K562 (cell line): ENCODE data around the gene ROBO1. TPM values are rescaled to one million over a fixed set of nuclear protein-coding genes. Genes with fewer than 3 reads are reported as not detected.

ENCODE experiments used
- ELF1 ChIP-seq: fragments of 200-800 bp; sonication (Bioruptor generic); IDR thresholded peaks from 2 replicates; pipeline ENCODE4 v1.6.1; 2016; ENCODE audit warnings: missing genetic modification characterization, missing compliant biosample characterization
- KDM1A ChIP-seq, 2 experiments: fragments of 450-650 bp; IDR thresholded peaks; 2 replicates each; pipeline ENCODE4 v1.6.1; 2016; ENCODE audit warnings: mild to moderate bottlenecking in 2 of 2
- ZNF57 ChIP-seq: fragments of 450-650 bp; formaldehyde crosslinking; IDR thresholded peaks from 2 replicates; pipeline ENCODE4 v1.4.0; 2020; ENCODE audit warnings: mild to moderate bottlenecking, moderate library complexity
- ZNF830 ChIP-seq: fragments of 250-450 bp; sonication (Bioruptor Pico); IDR thresholded peaks from 2 replicates; pipeline ENCODE4 v1.5.0; 2021; ENCODE audit warnings: mild to moderate bottlenecking
- polyA plus RNA-seq, 8 experiments: library from polyadenylated mRNA; depleted of rRNA in 4 of 8; stranded (reverse) in 5 of 8; unstranded in 3 of 8; fragments of >200 nt; fragmentation: Nextera tagmentation in 2 of 8; fragmentation: Illumina TruSeq in 1 of 8; extraction: Ambion mirVana in 2 of 8; extraction: Trizol in 1 of 8; gene quantifications; 2 replicates each; pipeline versions ENCODE4 v1.2.1 to v1.2.3, GENCODE V29; 2011 to 2014; ENCODE audit warnings: inconsistent platforms in 1 of 8, missing spikeins in 1 of 8
- total RNA-seq, 7 experiments: library from RNA; depleted of rRNA in 6 of 7; stranded (reverse); fragments of >200 nt in 6 of 7; fragmentation: Illumina TruSeq in 2 of 7; extraction: Trizol in 2 of 7; gene quantifications; 2 replicates each; pipeline versions ENCODE4 v1.2.1 to v1.2.3, GENCODE V29; 2011 to 2021; ENCODE audit warnings: low replicate concordance in 1 of 7
- TF ChIP-seq, protein P1 (sequence below): sonication (generic); formaldehyde crosslinking; IDR thresholded peaks from 2 replicates; pipeline ENCODE4 v1.8.0; 2022; ENCODE audit warnings: mild to moderate bottlenecking, missing genetic modification reagents, borderline replicate concordance
- TF ChIP-seq, protein P2 (sequence below): sonication (generic); formaldehyde crosslinking; IDR thresholded peaks from 2 replicates; pipeline ENCODE4 v1.8.0; 2023; ENCODE audit warnings: mild to moderate bottlenecking, missing genetic modification reagents
- TF ChIP-seq, protein P3 (sequence below): fragments of 200-800 bp; sonication (Bioruptor generic); IDR thresholded peaks from 2 replicates; pipeline ENCODE4 v1.6.1; 2017; ENCODE audit warnings: missing genetic modification characterization, missing compliant biosample characterization
- TF ChIP-seq, protein P4 (sequence below): fragments of 250-450 bp; sonication (Bioruptor Pico); IDR thresholded peaks from 2 replicates; pipeline ENCODE4 v1.5.0; 2021
- TF ChIP-seq, protein P5 (sequence below): fragments of 250-450 bp; sonication (Bioruptor Pico); IDR thresholded peaks from 2 replicates; pipeline ENCODE4 v1.5.0; 2022; ENCODE audit warnings: mild to moderate bottlenecking

ROBO1 gene
- total and polyA plus RNA-seq, 9 of the 15 experiments (the other 6 are each of a cell fraction or from before 2014, with no cell fraction given), result 0.01 to 0.53 (median 0.17) TPM; not detected in 5

DNA sequence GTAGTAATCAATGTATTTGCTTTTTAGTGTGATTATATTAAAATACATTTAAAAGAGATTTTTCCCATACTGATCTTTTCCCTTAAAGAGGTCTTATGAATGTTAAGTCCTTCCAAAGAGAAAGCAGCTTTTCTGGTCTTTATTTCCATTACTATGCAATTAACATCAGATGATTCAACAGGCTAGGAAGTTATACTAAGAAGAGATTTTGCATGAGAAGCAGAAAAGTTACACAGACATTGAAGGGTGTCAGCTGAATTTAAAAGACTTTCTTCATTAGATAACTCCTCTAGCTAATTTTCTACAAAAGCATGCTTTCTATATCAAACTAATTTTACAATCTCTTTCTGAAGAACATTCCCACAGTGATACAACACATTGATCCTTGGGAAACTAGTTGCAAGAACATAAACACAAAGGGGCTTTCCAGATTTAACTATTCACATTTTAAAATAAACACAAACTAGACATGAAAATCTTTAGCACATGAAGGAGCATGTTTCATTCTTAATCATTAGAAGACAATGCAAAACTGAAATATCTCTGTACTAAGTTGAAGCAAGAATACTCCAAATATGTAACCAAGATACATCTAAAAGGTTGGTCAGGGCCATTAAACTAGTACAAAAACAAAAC is 965.8 kb downstream of the ROBO1 start (continued):
- TF ChIP-seq, protein P1, sequence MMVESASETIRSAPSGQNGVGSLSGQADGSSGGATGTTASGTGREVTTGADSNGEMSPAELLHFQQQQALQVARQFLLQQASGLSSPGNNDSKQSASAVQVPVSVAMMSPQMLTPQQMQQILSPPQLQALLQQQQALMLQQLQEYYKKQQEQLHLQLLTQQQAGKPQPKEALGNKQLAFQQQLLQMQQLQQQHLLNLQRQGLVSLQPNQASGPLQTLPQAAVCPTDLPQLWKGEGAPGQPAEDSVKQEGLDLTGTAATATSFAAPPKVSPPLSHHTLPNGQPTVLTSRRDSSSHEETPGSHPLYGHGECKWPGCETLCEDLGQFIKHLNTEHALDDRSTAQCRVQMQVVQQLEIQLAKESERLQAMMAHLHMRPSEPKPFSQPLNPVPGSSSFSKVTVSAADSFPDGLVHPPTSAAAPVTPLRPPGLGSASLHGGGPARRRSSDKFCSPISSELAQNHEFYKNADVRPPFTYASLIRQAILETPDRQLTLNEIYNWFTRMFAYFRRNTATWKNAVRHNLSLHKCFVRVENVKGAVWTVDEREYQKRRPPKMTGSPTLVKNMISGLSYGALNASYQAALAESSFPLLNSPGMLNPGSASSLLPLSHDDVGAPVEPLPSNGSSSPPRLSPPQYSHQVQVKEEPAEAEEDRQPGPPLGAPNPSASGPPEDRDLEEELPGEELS (CRISPR knock-in tag), result no peak
- TF ChIP-seq KDM1A (IDR thresholded peaks at IDR 0.05), result no peak
- TF ChIP-seq, protein P2, sequence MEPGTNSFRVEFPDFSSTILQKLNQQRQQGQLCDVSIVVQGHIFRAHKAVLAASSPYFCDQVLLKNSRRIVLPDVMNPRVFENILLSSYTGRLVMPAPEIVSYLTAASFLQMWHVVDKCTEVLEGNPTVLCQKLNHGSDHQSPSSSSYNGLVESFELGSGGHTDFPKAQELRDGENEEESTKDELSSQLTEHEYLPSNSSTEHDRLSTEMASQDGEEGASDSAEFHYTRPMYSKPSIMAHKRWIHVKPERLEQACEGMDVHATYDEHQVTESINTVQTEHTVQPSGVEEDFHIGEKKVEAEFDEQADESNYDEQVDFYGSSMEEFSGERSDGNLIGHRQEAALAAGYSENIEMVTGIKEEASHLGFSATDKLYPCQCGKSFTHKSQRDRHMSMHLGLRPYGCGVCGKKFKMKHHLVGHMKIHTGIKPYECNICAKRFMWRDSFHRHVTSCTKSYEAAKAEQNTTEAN (CRISPR knock-in tag), result no peak
- TF ChIP-seq, protein P3, sequence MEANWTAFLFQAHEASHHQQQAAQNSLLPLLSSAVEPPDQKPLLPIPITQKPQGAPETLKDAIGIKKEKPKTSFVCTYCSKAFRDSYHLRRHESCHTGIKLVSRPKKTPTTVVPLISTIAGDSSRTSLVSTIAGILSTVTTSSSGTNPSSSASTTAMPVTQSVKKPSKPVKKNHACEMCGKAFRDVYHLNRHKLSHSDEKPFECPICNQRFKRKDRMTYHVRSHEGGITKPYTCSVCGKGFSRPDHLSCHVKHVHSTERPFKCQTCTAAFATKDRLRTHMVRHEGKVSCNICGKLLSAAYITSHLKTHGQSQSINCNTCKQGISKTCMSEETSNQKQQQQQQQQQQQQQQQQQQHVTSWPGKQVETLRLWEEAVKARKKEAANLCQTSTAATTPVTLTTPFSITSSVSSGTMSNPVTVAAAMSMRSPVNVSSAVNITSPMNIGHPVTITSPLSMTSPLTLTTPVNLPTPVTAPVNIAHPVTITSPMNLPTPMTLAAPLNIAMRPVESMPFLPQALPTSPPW, result no peak
- TF ChIP-seq, protein P4, sequence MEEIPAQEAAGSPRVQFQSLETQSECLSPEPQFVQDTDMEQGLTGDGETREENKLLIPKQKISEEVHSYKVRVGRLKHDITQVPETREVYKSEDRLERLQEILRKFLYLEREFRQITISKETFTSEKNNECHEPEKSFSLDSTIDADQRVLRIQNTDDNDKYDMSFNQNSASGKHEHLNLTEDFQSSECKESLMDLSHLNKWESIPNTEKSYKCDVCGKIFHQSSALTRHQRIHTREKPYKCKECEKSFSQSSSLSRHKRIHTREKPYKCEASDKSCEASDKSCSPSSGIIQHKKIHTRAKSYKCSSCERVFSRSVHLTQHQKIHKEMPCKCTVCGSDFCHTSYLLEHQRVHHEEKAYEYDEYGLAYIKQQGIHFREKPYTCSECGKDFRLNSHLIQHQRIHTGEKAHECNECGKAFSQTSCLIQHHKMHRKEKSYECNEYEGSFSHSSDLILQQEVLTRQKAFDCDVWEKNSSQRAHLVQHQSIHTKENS, result no peak
- no peak for TF ChIP-seq ELF1 (tag)
- TF ChIP-seq, protein P5, sequence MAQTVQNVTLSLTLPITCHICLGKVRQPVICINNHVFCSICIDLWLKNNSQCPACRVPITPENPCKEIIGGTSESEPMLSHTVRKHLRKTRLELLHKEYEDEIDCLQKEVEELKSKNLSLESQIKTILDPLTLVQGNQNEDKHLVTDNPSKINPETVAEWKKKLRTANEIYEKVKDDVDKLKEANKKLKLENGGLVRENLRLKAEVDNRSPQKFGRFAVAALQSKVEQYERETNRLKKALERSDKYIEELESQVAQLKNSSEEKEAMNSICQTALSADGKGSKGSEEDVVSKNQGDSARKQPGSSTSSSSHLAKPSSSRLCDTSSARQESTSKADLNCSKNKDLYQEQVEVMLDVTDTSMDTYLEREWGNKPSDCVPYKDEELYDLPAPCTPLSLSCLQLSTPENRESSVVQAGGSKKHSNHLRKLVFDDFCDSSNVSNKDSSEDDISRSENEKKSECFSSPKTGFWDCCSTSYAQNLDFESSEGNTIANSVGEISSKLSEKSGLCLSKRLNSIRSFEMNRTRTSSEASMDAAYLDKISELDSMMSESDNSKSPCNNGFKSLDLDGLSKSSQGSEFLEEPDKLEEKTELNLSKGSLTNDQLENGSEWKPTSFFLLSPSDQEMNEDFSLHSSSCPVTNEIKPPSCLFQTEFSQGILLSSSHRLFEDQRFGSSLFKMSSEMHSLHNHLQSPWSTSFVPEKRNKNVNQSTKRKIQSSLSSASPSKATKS (CRISPR knock-in tag), result no peak
- no peak for TF ChIP-seq ZNF57 (CRISPR knock-in tag)
- no peak for TF ChIP-seq ZNF830 (CRISPR knock-in tag)
